Testis (tissue), 2 donors: ENCODE data around the gene UCMA.

Experiments used
- POLR2A ChIP-seq: fragments of 450-650 bp; IDR thresholded peaks from one replicate; pipeline ENCODE4 v1.6.1; 2017; ENCODE audit warnings: antibody characterized with exemption, mild to moderate bottlenecking, moderate library complexity
- TF ChIP-seq, protein P1 (sequence below), 3 experiments: fragments of 450-650 bp in 2 of 3; fragments of 200-600 bp in 1 of 3; sonication (generic) in 1 of 3; IDR thresholded peaks; one replicate each; pipeline ENCODE4 v1.5.1; 2016 to 2019; ENCODE audit warnings: antibody characterized with exemption in 3 of 3, mild to moderate bottlenecking in 2 of 3, moderate library complexity in 1 of 3

DNA sequence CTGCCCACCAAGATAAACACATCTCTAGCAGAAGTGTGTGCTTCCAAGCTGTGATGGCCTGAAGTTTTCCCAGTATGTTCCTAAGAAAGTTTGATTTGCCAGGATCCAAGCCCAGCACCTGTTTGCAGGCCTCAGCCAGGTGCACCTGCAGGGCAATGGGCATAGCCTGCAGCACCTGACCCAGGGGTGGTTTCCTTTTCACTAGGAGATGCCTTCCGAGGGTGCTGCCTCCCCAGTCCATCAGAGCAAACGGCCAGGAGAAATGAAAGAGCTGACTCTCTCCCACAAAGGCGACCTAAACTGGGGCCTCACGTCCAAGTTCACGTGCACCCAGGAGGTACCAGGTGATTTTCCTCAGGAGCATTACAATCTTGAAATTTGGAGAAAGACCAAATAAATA lies 7.1 kb downstream of the UCMA start:
- TF ChIP-seq, protein P1, sequence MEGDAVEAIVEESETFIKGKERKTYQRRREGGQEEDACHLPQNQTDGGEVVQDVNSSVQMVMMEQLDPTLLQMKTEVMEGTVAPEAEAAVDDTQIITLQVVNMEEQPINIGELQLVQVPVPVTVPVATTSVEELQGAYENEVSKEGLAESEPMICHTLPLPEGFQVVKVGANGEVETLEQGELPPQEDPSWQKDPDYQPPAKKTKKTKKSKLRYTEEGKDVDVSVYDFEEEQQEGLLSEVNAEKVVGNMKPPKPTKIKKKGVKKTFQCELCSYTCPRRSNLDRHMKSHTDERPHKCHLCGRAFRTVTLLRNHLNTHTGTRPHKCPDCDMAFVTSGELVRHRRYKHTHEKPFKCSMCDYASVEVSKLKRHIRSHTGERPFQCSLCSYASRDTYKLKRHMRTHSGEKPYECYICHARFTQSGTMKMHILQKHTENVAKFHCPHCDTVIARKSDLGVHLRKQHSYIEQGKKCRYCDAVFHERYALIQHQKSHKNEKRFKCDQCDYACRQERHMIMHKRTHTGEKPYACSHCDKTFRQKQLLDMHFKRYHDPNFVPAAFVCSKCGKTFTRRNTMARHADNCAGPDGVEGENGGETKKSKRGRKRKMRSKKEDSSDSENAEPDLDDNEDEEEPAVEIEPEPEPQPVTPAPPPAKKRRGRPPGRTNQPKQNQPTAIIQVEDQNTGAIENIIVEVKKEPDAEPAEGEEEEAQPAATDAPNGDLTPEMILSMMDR (IDR thresholded peaks at IDR 0.05), result no peak
- no peak for TF ChIP-seq POLR2A
